Pancreas (tissue), 10 donors: ENCODE results near the gene NKD1. TPM values are rescaled to one million over a fixed set of nuclear protein-coding genes. Genes with fewer than 3 reads are reported as not detected.

Source experiments
- ATAC-seq, 4 donors: fragments of 200-7000 bp; cut with Tn5 transposase; one replicate each; pipeline versions ENCODE4 v1.8.0 to v1.9.1; 2020; ENCODE audit warnings: mild to moderate bottlenecking in 4 of 4, moderate library complexity in 4 of 4
- DNase-seq, 6 donors: peaks; one replicate each; pipeline ENCODE4 v3.0.0-alpha.2; 2020
- FAIRE-seq: peaks from 2 replicates; lab custom pipeline; 2012; peaks lifted over from hg19 to GRCh38; lab: Jason Lieb, UNC
- H3K27ac ChIP-seq, 4 donors: fragments of 200-600 bp; sonication (generic); 1 replicate in 3 of 4; 2 replicates in 1 of 4; pipeline versions ENCODE4 v1.5.0 to v1.8.0; 2020
- H3K27me3 ChIP-seq, 4 donors: fragments of 200-600 bp; one replicate each; pipeline ENCODE4 v1.8.0; 2021
- H3K36me3 ChIP-seq, 3 donors: fragments of 200-600 bp; sonication (generic) in 1 of 3; one replicate each; pipeline versions ENCODE4 v1.5.0 to v1.8.0; 2020 to 2021
- H3K4me1 ChIP-seq, 3 donors: fragments of 200-600 bp; one replicate each; pipeline ENCODE4 v1.8.0; 2021
- H3K4me3 ChIP-seq, 4 donors: fragments of 200-600 bp; sonication (generic) in 2 of 4; one replicate each; pipeline versions ENCODE4 v1.5.0 to v1.8.0; 2020 to 2021
- H3K9me3 ChIP-seq, 4 donors: fragments of 200-600 bp; one replicate each; pipeline ENCODE4 v1.8.0; 2021
- CTCF ChIP-seq, 4 donors: fragments of 200-600 bp; sonication (generic) in 3 of 4; IDR thresholded peaks; one replicate each; pipeline versions ENCODE4 v1.5.0 to v1.8.0; 2021; ENCODE audit warnings: antibody characterized with exemption in 4 of 4
- WGBS, 2 donors: extraction: QIAGEN DNeasy Blood & Tissue Kit; methylation state at CpG; one replicate each; pipeline ENCODE4 v1.1.7; 2013; 5-methylcytosine and 5-hydroxymethylcytosine counted together
- intact Hi-C, 3 donors: fragments of 100-400 bp; cut with DNase I; formaldehyde crosslinking; loops; one replicate each; pipeline versions ENCODE4 v1.11.1 to v1.14.2; 2022
- polyA plus RNA-seq, 2 donors: library from polyadenylated mRNA; stranded (reverse); fragments of 200-250 nt; gene quantifications; one replicate each; pipeline ENCODE4 v1.2.3, GENCODE V29; 2013
- total RNA-seq, 6 donors: library from RNA; stranded (reverse); fragmentation: NEBNext Ultra II Directional in 4 of 6; extraction: Animal tissue kit (Norgen Biotek cat#: 25700) in 4 of 6; gene quantifications; one replicate each; pipeline versions ENCODE4 v1.2.1 to v1.2.4, GENCODE V29; 2021 to 2023
- donor health status: healthy with polysubstance abuse.
- donor health status: DM: no; HTN: no; CAD: no; lungs with moderate emphysema.
- donor health status: DM: no; HTN: no; CAD: no.
- donor health status: control.
- donor health status: control.
- donor health status: Bipolar disorder and iron deficiency.
- donor health status: DM: yes; HTN: yes; CAD: no.
- donor health status: DM: no; HTN: no; CAD: no.
- donor health status: DM: no; HTN: no; CAD: no.
- donor health status: DM: yes; HTN: yes; CAD: no.

Gene NKD1
- total and polyA plus RNA-seq, 8 donors = 0.45 to 5.8 (median 4.4) TPM

- intact Hi-C loops = no loop called here
- no peaks in the 10 kb centered on the region for H3K36me3 ChIP-seq
- FAIRE-seq = no peak
- no peaks in the 10 kb centered on the region for H3K4me1 ChIP-seq
- H3K4me3 ChIP-seq = no peak overlapping the region
- no peak for ATAC-seq
- 94 to 97% methylated on average over 11 of the region's 11 CpGs for WGBS, 2 donors
- no peak for DNase-seq
- H3K27ac ChIP-seq = no peak overlapping the region
- no peaks in the 10 kb centered on the region for H3K27me3 ChIP-seq
- no peaks in the 10 kb centered on the region for H3K9me3 ChIP-seq
- TF ChIP-seq CTCF (IDR thresholded peaks at IDR 0.05) = no peak
These were observed 22.8 kb downstream of the NKD1 start for GRCh38 chr16:50570808-50571598.

- H3K9me3 ChIP-seq = no peaks in the 10 kb centered on the region
- FAIRE-seq = no peak
- no peak overlapping the region for H3K4me3 ChIP-seq
- no peak overlapping the region for H3K27ac ChIP-seq
- intact Hi-C loops = no loop called here
- H3K36me3 ChIP-seq = no peaks in the 10 kb centered on the region
- no peak for TF ChIP-seq CTCF (IDR thresholded peaks at IDR 0.05)
- WGBS, 2 donors = 95 to 99% methylated on average over 7 of the region's 7 CpGs
- H3K27me3 ChIP-seq = no peaks in the 10 kb centered on the region
- ATAC-seq = no peak
- DNase-seq = no peak
- H3K4me1 ChIP-seq = no peaks in the 10 kb centered on the region
These were observed 23.6 kb downstream of the NKD1 start for GRCh38 chr16:50571786-50572185.

- Histone ChIP-seq H3K4me1 (no peaks in the 10 kb centered on the region), H3K4me3 (no peak overlapping the region), H3K9me3 (no peaks in the 10 kb centered on the region), H3K27me3 (no peaks in the 10 kb centered on the region), H3K36me3 (no peaks in the 10 kb centered on the region), H3K27ac (no peak overlapping the region)
- ATAC-seq (no peak), FAIRE-seq (no peak), DNase-seq (no peak)
- intact Hi-C loops = no loop called here
- no peak for TF ChIP-seq CTCF (IDR thresholded peaks at IDR 0.05)
- 86 to 95% methylated on average over 7 of the region's 7 CpGs for WGBS, 2 donors
These were observed 24.5 kb downstream of the NKD1 start for GRCh38 chr16:50572700-50573099.

- WGBS, 2 donors = 86 to 91% methylated on average over 5 of the region's 5 CpGs
- H3K27ac ChIP-seq = no peak overlapping the region
These were observed 25.1 kb downstream of the NKD1 start for GRCh38 chr16:50573279-50573678.

More at GRCh38 chr16:50573279-50573678, 25.1 kb downstream of the NKD1 start:
- no peak for DNase-seq
- no peaks in the 10 kb centered on the region for H3K9me3 ChIP-seq
- no peak overlapping the region for H3K4me3 ChIP-seq
- no peaks in the 10 kb centered on the region for H3K4me1 ChIP-seq
- TF ChIP-seq CTCF (IDR thresholded peaks at IDR 0.05) = no peak
- no peak for ATAC-seq
- no peaks in the 10 kb centered on the region for H3K36me3 ChIP-seq
- intact Hi-C loops = no loop called here
- no peaks in the 10 kb centered on the region for H3K27me3 ChIP-seq
- FAIRE-seq = no peak
